ENCODE results near the gene KRTAP19-4. TPM values are rescaled to one million over a fixed set of nuclear protein-coding genes. Genes with fewer than 3 reads are reported as not detected.

The KRTAP19-4 gene
- total and polyA plus RNA-seq, 2 of the 4 experiments (the other 2 are of a cell fraction) = not detected

GRCh38 chr21:30447056-30447455 lies 49.9 kb downstream of the KRTAP19-4 start:
- H3K23ac ChIP-seq (ENCODE audit: low read depth, low read length) = no peak overlapping the region
- no peak overlapping the region for H4K8ac ChIP-seq (ENCODE audit: low read depth in 2 of 2, low read length in 2 of 2)
- no peak overlapping the region for H3K4me2 ChIP-seq (ENCODE audit: low read depth, low read length)
- H3K27ac ChIP-seq (ENCODE audit: insufficient read depth, low read length) = no peak overlapping the region
- no peak overlapping the region for H3K4me3 ChIP-seq (ENCODE audit: insufficient read depth, low read depth, low read length)
- TF ChIP-seq RCOR1 (IDR thresholded peaks at IDR 0.05; ENCODE audit: insufficient replicate concordance, low read length) = no peak
- no peak for TF ChIP-seq USF2 (IDR thresholded peaks at IDR 0.05; ENCODE audit: low read depth, low read length)
- no peak for TF ChIP-seq RAD21 (IDR thresholded peaks at IDR 0.05; ENCODE audit: low read length)
- TF ChIP-seq FOS (IDR thresholded peaks at IDR 0.05; ENCODE audit: low read depth, low read length) = no peak
- no peak for TF ChIP-seq MXI1 (IDR thresholded peaks at IDR 0.05; ENCODE audit: borderline replicate concordance, low read depth, low read length)
- TF ChIP-seq CTCF (conservative IDR thresholded peaks at IDR 0.05; ENCODE audit: low read depth, low read length) = no peak
- no peak for TF ChIP-seq POLR2A (IDR thresholded peaks at IDR 0.05; ENCODE audit: low read depth, low read length)
- TF ChIP-seq MAZ (IDR thresholded peaks at IDR 0.05; ENCODE audit: borderline replicate concordance, low read depth, low read length) = no peak
- TF ChIP-seq CEBPB (IDR thresholded peaks at IDR 0.05; ENCODE audit: low read depth, low read length) = no peak
- TF ChIP-seq RFX5 (IDR thresholded peaks at IDR 0.05; ENCODE audit: low read depth, low read length) = no peak
- no peak for TF ChIP-seq BHLHE40 (IDR thresholded peaks at IDR 0.05; ENCODE audit: low read depth, low read length)
- no peak for TF ChIP-seq NFE2L2 (IDR thresholded peaks at IDR 0.05; ENCODE audit: low read depth, low read length)
- TF ChIP-seq SMC3 (IDR thresholded peaks at IDR 0.05; ENCODE audit: low read depth, low read length) = no peak
- no peak for TF ChIP-seq ELK1 (IDR thresholded peaks at IDR 0.05; ENCODE audit: borderline replicate concordance, low read depth, low read length)
- no peak for TF ChIP-seq MAFK (IDR thresholded peaks at IDR 0.05; ENCODE audit: low read depth, low read length)
- TF ChIP-seq CHD1 (IDR thresholded peaks at IDR 0.05; ENCODE audit: low read depth, low read length) = no peak
- DNase-seq (no peak), ATAC-seq (ENCODE audit: low read depth) (no peak)
- intact Hi-C loops (cut with micrococcal nuclease) (no loop called here), dilution Hi-C loops (cut with HindIII; ENCODE audit: low sequenced_read_pairs, unreplicated experiment) (no loop called here), in situ Hi-C loops (cut with MboI; ENCODE audit: low sequenced_read_pairs) (no loop called here)
- H3K79me1 ChIP-seq (ENCODE audit: low read depth in 1 of 2, low read length in 2 of 2) = no peaks in the 10 kb centered on the region
- no peaks in the 10 kb centered on the region for H3K36me3 ChIP-seq (ENCODE audit: control insufficient read depth, insufficient read depth, low read length)
- no peaks in the 10 kb centered on the region for H3K9me1 ChIP-seq (ENCODE audit: insufficient read depth, low read length)
- H3K18ac ChIP-seq (ENCODE audit: low read depth, low read length) = no peak overlapping the region
- no peak overlapping the region for H2BK15ac ChIP-seq (ENCODE audit: low read depth, low read length)
- no peak overlapping the region for H2AFZ ChIP-seq (replicated peaks; ENCODE audit: low read length, poor library complexity)
- no peaks in the 10 kb centered on the region for H4K20me1 ChIP-seq (ENCODE audit: insufficient read depth, low read length)
- CTCF ChIA-PET = no interaction called here
- H3K9me3 ChIP-seq (ENCODE audit: control insufficient read depth, insufficient read depth, low read length) = peaks cover 6% of the 10 kb centered on the region; the same call in 1 of the 2 replicates
- no peak overlapping the region for H3K14ac ChIP-seq (replicated peaks; ENCODE audit: low read depth, low read length)
- H3K4me1 ChIP-seq (ENCODE audit: control insufficient read depth, insufficient read depth, low read length) = no peaks in the 10 kb centered on the region
- H3K56ac ChIP-seq (ENCODE audit: extremely low read depth, insufficient read depth, low read length) = no peak overlapping the region
- H3K27me3 ChIP-seq (ENCODE audit: control insufficient read depth, insufficient read depth, low read length) = no peaks in the 10 kb centered on the region
- no peak overlapping the region for H3K4ac ChIP-seq (ENCODE audit: low read depth, low read length)
- BruUV-seq (replicated peaks) = no TSS peak
- POLR2A ChIA-PET (ENCODE audit: unreplicated experiment) = no interaction called here
- no peak overlapping the region for H2AK5ac ChIP-seq (ENCODE audit: low read depth, low read length)
- H2AK9ac ChIP-seq (replicated peaks; ENCODE audit: low read depth, low read length, poor library complexity) = no peak overlapping the region
- no peak overlapping the region for H2BK5ac ChIP-seq (ENCODE audit: low read depth, low read length, poor library complexity, severe bottlenecking)
- no peak overlapping the region for H4K91ac ChIP-seq (ENCODE audit: insufficient read depth, low read depth, low read length)
- no peak overlapping the region for H4K5ac ChIP-seq (ENCODE audit: low read depth, low read length)
- WGBS, 2 experiments (ENCODE audit: extremely low coverage in 2 of 2, insufficient read length in 1 of 2) = 40% methylated on average over 1 of the region's 4 CpGs; no CpG with 5 or more reads in 1 of the 2 experiments
- no peak overlapping the region for H2BK20ac ChIP-seq (ENCODE audit: low read depth, low read length)
- no peak overlapping the region for H3K9ac ChIP-seq (ENCODE audit: low read depth, low read length)
- no peak overlapping the region for H2BK120ac ChIP-seq (ENCODE audit: low read depth, low read length)
